Liver (tissue), 9 donors: Measurements from ENCODE around the gene ZNF816. TPM values are rescaled to one million over a fixed set of nuclear protein-coding genes. Genes with fewer than 3 reads are reported as not detected.
"Not testable (repeated sequence)": the region's sequence is repeated elsewhere in the genome, so short reads cannot be mapped to it uniquely, and the experiment has no call there.

Source experiments
- DNase-seq: peaks from one replicate; pipeline ENCODE4 v3.0.0-alpha.2; 2017; ENCODE audit warnings: low spot score
- H3K27ac ChIP-seq, 2 donors: one replicate each; pipeline ENCODE4 v1.7.0; 2013; ENCODE audit warnings: inconsistent platforms in 2 of 2, low read length in 2 of 2, control low read depth in 1 of 2, low read depth in 1 of 2, mild to moderate bottlenecking in 1 of 2
- H3K27me3 ChIP-seq, 4 donors: one replicate each; pipeline versions ENCODE4 v1.6.1 to v1.7.0; 2013; ENCODE audit warnings: low read length in 3 of 4, inconsistent platforms in 1 of 4, mild to moderate bottlenecking in 1 of 4, moderate library complexity in 1 of 4; ENCODE audit not compliant: control insufficient read depth in 4 of 4, insufficient read depth in 4 of 4
- H3K36me3 ChIP-seq, 4 donors: one replicate each; pipeline versions ENCODE4 v1.6.1 to v1.7.0; 2013; ENCODE audit warnings: low read length in 3 of 4, mild to moderate bottlenecking in 3 of 4, low read depth in 1 of 4, moderate library complexity in 1 of 4; ENCODE audit not compliant: control insufficient read depth in 4 of 4, insufficient read depth in 3 of 4
- H3K4me1 ChIP-seq, 4 donors: one replicate each; pipeline versions ENCODE4 v1.6.1 to v1.7.0; 2013; ENCODE audit warnings: low read length in 3 of 4, mild to moderate bottlenecking in 3 of 4, moderate library complexity in 1 of 4; ENCODE audit not compliant: control insufficient read depth in 4 of 4, insufficient read depth in 4 of 4
- H3K4me3 ChIP-seq, 3 donors: one replicate each; pipeline versions ENCODE4 v1.6.1 to v1.7.0; 2013; ENCODE audit warnings: low read length in 3 of 3, control low read depth in 1 of 3, low read depth in 1 of 3, mild to moderate bottlenecking in 1 of 3
- H3K9ac ChIP-seq, 2 donors: one replicate each; pipeline ENCODE4 v1.7.0; 2013; ENCODE audit warnings: low read length in 2 of 2, mild to moderate bottlenecking in 2 of 2, moderate library complexity in 2 of 2, control low read depth in 1 of 2, low read depth in 1 of 2
- H3K9me3 ChIP-seq, 4 donors: one replicate each; pipeline versions ENCODE4 v1.6.1 to v1.7.0; 2013; ENCODE audit warnings: low read length in 3 of 4; ENCODE audit not compliant: control insufficient read depth in 4 of 4
- CTCF ChIP-seq: fragments of 150-350 bp; IDR thresholded peaks from 2 replicates; pipeline ENCODE4 v1.5.1; 2017; ENCODE audit warnings: improper control_type of control experiment, low read depth, low read length; ENCODE audit not compliant: missing input control
- EGR1 ChIP-seq, 2 donors: IDR thresholded peaks; 2 replicates each; pipeline ENCODE4 v1.6.1; 2016 to 2018; ENCODE audit warnings: antibody characterized with exemption in 2 of 2, low read depth in 2 of 2
- FOXA1 ChIP-seq: IDR thresholded peaks from 2 replicates; pipeline ENCODE4 v1.6.1; 2016; ENCODE audit warnings: antibody characterized with exemption
- FOXA2 ChIP-seq: IDR thresholded peaks from 2 replicates; pipeline ENCODE4 v1.6.1; 2016; ENCODE audit warnings: antibody characterized with exemption
- GABPA ChIP-seq, 2 donors: IDR thresholded peaks in 1 of 2; conservative IDR thresholded peaks in 1 of 2; 2 replicates each; pipeline ENCODE4 v1.6.1; 2016; ENCODE audit warnings: antibody characterized with exemption in 2 of 2, mild to moderate bottlenecking in 1 of 2, moderate library complexity in 1 of 2
- HNF4G ChIP-seq: IDR thresholded peaks from 2 replicates; pipeline ENCODE4 v1.6.1; 2016; ENCODE audit warnings: antibody characterized with exemption
- NR2F2 ChIP-seq: IDR thresholded peaks from 2 replicates; pipeline ENCODE4 v1.6.1; 2016; ENCODE audit warnings: antibody characterized with exemption
- RXRA ChIP-seq, 2 donors: IDR thresholded peaks; 2 replicates each; pipeline ENCODE4 v1.6.1; 2017 to 2018; ENCODE audit warnings: antibody characterized with exemption in 2 of 2, mild to moderate bottlenecking in 1 of 2
- SP1 ChIP-seq: IDR thresholded peaks from 2 replicates; pipeline ENCODE4 v1.6.1; 2018; ENCODE audit warnings: antibody characterized with exemption, mild to moderate bottlenecking
- YY1 ChIP-seq: IDR thresholded peaks from 2 replicates; pipeline ENCODE4 v1.6.1; 2016; ENCODE audit warnings: antibody characterized with exemption, mild to moderate bottlenecking
- ZBTB33 ChIP-seq: IDR thresholded peaks from 2 replicates; pipeline ENCODE4 v1.6.1; 2016; ENCODE audit warnings: antibody characterized with exemption
- WGBS: extraction: QIAGEN DNeasy Blood & Tissue Kit; methylation state at CpG from one replicate; pipeline ENCODE4 v1.1.7; 2013; 5-methylcytosine and 5-hydroxymethylcytosine counted together
- polyA plus RNA-seq, 2 donors: library from polyadenylated mRNA; stranded (reverse) in 1 of 2; unstranded in 1 of 2; fragments of 200-250 nt in 1 of 2; fragments of >200 nt in 1 of 2; fragmentation: Nextera tagmentation in 1 of 2; extraction: Ambion mirVana in 1 of 2; gene quantifications; one replicate each; pipeline versions ENCODE4 v1.2.1 to v1.2.3, GENCODE V29; 2013 to 2015
- total RNA-seq, 2 donors: library from RNA; depleted of rRNA; stranded (reverse); fragments of >200 nt; gene quantifications; one replicate each; pipeline ENCODE4 v1.2.3, GENCODE V29; 2014
- TF ChIP-seq, protein P1 (sequence below): IDR thresholded peaks from 2 replicates; pipeline ENCODE4 v1.6.1; 2016; ENCODE audit warnings: antibody characterized with exemption
- TF ChIP-seq, protein P2 (sequence below): IDR thresholded peaks from 2 replicates; pipeline ENCODE4 v1.6.1; 2016; ENCODE audit warnings: antibody characterized with exemption
- donor health status: healthy.
- donor health status: healthy.
- donor health status: healthy.
- donor health status: healthy.
- donor health status: healthy.

ZNF816 gene
- total and polyA plus RNA-seq, 4 donors = 0.93 to 6.5 (median 1.7) TPM

DNA sequence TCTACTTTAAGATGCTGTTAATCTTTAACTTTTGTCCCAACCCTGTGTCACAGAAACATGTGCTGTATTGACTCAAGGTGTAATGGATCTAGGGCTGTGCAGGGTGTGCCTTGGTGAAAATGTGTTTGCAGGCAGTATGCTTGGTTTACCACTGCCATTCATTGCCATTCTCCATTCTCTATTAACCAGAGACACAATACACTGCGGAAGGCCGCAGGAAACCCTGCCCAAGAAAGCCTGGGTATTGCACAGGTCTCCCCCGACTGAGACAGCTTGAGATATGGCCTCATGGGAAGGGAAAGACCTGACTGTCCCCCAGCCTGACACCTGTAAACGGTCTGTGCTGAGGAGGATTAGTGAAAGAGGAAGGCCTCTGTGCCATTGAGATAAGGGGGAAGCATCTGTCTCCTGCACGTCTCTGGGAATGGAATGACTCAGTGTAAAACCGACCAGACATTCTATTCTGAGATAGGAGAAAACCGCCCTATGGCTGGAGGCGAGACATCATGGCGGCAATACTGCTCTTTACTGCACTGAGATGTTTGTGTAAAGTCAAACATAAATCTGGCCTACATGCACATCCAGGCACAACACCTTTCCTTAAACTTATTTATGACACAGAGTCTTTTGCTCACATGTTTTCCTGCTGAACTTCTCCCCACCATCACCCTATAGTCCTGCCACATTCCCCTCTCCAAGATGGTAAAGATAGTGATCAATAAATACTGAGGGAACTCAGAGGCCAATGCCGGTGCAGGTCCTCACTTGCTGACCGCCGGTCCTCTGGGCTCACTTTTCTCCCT lies 26.3 kb downstream of the ZNF816 start:
- no peaks in the 10 kb centered on the region for H3K36me3 ChIP-seq
- H3K4me3 ChIP-seq = no peak overlapping the region
- H3K9ac ChIP-seq = no peak overlapping the region
- 52% methylated on average over 12 of the region's 12 CpGs for WGBS
- no peaks in the 10 kb centered on the region for H3K27me3 ChIP-seq
- peaks cover 0 to 22% (median 2%) of the 10 kb centered on the region in 4 donors for H3K9me3 ChIP-seq
- no peak overlapping the region for H3K27ac ChIP-seq
- no peaks in the 10 kb centered on the region for H3K4me1 ChIP-seq
- peak; percentile 63 for DNase-seq
- TF ChIP-seq SP1 = no peak

DNA sequence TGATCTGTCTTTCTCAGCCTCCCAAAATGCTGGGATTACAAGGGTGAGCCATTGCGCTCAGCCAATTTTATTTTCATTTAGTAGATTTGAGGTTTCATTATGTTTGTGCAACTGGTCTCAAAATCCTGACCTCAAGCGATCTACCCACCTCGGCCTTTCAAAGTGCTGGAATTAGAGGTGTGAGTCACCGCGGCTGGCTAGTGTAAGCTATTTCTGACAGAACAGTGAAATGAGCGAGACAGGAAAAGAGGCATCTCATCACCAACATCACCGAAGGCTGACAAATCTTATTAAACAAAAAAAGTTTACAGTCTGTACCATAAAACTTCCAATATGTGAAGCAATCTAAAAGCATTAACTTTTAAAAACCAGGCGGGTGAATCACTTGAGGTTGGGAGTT lies 27.2 kb downstream of the ZNF816 start:
- H3K9me3 ChIP-seq = peaks cover 0 to 22% (median 2%) of the 10 kb centered on the region in 4 donors
- no peak overlapping the region for H3K9ac ChIP-seq
- no peaks in the 10 kb centered on the region for H3K36me3 ChIP-seq
- no peaks in the 10 kb centered on the region for H3K27me3 ChIP-seq
- no peak for DNase-seq
- H3K4me3 ChIP-seq = peak overlapping the region in 1 of 3 donors; percentile 11
- WGBS = 83% methylated on average over 8 of the region's 8 CpGs
- TF ChIP-seq HNF4G (no peak), CTCF (no peak), NR2F2 (no peak), YY1 (no peak), GABPA (IDR thresholded peaks at IDR 0.05 in 1 of 2, conservative IDR thresholded peaks at IDR 0.05 in 1 of 2) (no peak), RXRA (IDR thresholded peaks at IDR 0.05) (no peak), SP1 (no peak), EGR1 (IDR thresholded peaks at IDR 0.05; ENCODE audit: low read depth in 2 of 2) (no peak), FOXA2 (no peak), FOXA1 (no peak), ZBTB33 (no peak)
- TF ChIP-seq, protein P1, sequence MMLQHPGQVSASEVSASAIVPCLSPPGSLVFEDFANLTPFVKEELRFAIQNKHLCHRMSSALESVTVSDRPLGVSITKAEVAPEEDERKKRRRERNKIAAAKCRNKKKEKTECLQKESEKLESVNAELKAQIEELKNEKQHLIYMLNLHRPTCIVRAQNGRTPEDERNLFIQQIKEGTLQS = no peak
- TF ChIP-seq, protein P2, sequence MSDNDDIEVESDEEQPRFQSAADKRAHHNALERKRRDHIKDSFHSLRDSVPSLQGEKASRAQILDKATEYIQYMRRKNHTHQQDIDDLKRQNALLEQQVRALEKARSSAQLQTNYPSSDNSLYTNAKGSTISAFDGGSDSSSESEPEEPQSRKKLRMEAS = no peak
- no peaks in the 10 kb centered on the region for H3K4me1 ChIP-seq
- H3K27ac ChIP-seq = no peak overlapping the region

DNA sequence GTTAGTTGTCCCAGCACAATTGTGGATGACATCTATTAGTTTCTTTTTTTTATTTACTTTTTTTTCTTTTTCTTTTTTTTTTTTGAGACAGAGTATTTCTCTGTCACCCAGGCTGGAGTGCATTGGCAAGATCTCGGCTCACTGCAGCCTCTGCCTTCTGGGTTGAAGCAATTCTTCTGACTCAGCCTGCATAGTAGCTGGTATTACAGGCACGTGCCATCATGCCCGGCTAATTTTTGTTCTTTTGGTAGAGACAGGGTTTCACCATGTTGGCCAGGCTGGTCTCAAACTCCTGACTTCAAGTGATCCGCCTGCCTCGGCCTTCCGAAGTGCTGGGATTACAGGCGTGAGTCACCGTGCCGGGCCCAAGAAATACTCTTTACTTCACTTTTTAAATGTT lies 38.0 kb downstream of the ZNF816 start:
- DNase-seq, H3K27me3 ChIP-seq, H3K9me3 ChIP-seq, H3K27ac ChIP-seq, H3K4me3 ChIP-seq, H3K36me3 ChIP-seq, H3K9ac ChIP-seq, H3K4me1 ChIP-seq: not testable (repeated sequence)
- WGBS = 96% methylated on average over 9 of the region's 9 CpGs
